GM21381 (cell line): ENCODE results near the gene KRT6A.
"Not testable (repeated sequence)": the region's sequence is repeated elsewhere in the genome, so short reads cannot be mapped to it uniquely, and the experiment has no call there.

Experiments used
- ATAC-seq: cut with Tn5 transposase; IDR thresholded peaks from one replicate; pipeline ENCODE4 v1.9.1; 2021; ENCODE audit warnings: mild to moderate bottlenecking, moderate library complexity; ENCODE audit not compliant: unreplicated experiment

Gene KRT6A

DNA sequence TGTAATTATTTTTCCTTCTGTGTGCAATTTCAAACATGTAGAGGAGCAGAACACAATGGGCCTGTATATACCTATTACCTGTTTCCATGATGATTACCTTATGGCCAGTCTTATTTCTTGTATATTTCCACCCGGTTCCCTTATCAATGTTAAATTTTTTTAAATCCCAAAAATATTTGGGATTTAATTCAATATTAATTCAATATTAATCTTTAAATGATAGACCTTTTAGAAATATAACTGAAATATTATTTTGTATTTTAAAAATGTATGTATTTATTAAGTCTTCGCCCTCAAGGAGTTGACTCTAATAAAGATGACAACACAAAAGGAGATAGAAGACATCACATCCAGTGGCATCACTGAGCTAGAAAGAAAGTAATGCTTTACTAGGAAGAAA, 18.8 kb downstream of the KRT6A start:
- ATAC-seq, result no peak

DNA sequence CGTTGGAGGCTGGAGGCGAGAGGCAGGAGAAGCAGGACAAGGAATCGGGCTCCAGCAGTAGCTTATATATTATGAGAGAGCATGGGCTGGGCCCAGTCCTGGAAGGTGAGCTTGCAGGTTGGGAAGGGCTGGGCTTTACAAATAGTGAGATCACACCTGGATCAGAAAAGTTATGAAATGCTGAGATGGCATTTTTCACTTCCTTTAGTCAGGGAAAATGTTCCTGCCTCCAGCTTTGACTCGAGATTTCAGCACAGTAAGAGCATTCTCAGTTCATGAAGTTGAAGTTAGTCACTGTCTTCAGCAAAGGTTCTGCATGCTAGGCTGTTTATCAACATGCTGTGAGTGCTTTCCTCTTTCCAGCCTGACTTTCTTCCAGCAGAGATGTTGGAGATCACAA, 19.3 kb downstream of the KRT6A start, which contains the start of gene KRT6C:
Gene KRT6C, minus strand, starts transcription at position 38 of the 400 bp plus-strand sequence. CDS start 68 bp downstream, outside the sequence.
- no peak for ATAC-seq

DNA sequence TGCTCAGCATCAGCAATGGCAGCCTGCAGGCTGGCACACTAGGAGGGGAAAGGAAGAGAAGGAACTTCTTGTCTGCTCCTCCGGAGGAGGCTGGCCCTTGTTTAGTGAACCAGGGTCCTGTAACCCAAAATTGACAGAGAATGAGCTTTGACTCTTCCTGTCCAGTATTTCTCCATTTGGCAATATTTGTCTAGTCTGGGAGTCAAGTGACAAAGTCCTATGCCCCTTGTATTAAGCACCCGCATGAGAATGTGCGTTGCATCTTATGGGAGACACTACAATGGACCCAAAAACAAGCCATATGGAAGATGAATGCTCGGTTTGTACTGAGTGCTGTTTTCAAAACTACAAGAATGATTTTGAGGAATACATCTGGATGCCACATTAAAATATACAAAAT, 23.2 kb downstream of the KRT6A start:
- ATAC-seq, result no peak

DNA sequence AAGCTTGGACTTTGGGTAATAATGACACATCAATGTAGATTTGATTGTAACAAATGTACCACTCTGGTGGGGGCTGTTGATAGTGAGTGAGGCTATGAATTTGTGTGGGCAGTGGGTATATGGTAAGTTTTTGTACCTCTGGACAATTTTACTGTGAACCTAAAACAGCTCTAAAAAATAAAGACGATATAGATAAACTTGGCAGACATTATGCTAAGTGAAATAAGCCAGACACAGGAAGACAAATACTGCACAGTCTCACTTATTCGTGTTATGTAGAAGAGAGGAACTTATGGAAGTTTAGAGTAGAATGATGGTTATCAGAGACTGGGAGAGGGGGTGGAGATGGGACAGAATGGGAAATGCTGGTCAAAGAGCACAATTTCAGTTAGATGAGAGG, 28.2 kb downstream of the KRT6A start:
- no peak for ATAC-seq

DNA sequence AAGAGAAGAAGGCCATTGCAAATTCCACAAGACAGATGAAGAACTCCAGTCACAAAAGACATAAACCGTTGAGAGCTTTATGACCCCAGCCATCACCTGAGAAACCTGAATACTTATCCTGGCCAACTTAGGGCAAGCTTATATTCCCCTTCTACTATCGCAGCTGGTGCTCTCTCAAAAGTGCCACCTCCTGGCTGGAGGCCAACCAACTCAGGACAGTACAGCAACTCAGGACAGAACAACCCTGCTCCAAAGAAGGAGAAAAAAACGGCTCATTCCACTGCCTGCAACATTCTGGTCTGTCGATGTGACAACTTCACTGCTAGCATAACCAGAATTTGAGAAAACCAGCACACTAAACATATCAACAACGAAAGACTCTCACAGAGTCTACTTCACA, 31.4 kb downstream of the KRT6A start:
- no peak for ATAC-seq

DNA sequence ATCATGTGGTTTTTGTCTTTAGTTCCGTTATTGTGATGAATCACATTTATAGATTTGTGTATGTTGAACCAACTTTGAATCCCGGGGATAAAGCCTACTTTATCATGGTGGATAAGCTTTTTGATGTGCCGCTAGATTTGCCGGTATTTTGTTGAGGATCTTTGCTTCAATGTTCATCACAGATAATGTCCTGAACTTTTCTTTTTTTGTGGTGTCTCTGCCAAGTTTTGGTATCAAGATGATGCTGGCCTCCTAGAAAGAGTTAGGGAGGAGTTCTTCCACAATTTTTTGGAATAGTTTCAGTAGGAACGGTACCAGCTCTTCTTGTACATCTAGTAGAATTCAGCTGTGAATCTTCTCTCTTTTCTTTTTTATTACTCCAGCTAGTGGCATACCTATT, 34.2 kb downstream of the KRT6A start:
- no peak for ATAC-seq

DNA sequence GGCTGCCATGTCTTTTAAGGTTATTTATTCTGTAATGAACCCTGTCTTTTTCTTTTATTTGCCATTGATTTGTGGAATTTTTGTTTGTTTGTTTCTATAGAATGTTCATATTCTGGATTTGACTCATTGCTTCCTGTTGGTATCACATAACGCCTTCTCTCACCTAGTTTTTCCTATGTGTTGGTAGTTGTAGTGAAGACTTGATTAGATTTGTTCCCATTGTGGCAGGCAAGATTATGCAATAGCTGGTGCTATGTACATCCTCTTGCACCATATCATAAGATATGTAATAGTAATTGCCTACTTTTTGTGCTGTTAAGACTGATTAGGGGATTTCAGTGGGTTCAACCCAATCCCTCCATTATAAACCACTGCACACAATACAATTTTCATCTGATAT, 37.2 kb downstream of the KRT6A start:
- no peak for ATAC-seq

DNA sequence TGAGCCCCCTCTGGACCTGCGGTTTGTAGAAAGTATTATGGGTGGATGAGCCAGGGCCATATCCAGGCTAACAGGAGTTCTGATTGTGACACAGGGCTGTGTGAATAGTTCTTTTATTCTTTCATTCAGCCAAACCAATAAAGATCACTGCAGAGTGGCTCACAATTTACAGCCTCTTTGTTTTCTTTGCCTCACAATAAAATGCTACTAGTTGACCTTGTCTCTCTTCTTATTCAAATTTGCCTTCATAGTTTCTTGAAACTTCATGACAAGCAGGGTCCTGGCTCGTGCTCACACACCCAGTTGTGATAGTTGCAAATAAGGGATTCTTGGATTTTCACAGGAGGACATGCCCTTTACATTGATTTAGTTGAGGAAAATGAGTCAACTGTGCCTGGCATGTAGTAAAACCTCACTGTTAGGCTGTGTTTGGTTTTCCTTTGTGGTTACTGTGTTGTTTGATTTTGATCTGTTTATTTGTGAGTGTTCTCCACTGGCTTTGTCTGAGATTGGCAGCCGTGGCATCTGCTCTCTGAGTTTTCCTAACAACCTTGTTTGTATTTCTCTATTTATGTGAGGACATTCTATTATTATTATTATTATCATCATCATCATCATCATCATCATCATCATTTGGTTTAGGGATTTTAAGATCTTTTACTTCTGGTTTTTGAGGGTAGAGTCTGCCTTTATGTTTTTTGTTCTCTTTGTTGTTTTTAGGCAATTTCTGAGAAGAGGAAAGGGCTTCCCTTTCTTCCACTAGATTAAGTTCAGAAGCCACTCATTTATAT, 38.5 kb downstream of the KRT6A start:
- ATAC-seq, result no peak

DNA sequence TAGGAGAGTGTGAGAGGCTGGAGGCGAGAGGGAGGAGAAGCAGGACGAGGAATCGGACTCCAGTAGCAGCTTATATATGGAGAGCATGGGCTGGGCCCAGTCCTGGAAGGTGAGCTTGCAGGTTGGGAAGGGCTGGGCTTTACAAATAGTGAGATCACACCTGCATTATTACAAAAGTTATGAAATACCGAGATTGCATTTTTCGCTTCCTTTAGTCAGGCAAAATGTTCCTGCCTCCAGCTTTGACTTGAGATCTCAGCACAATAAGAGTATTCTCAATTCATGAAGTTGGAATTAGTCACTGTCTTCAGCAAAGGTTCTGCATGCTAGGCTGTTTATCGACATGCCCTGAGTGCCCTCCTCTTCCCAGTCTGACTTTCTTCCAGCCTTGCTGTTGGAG, 41.0 kb downstream of the KRT6A start, which contains the start of gene KRT6B:
Gene KRT6B, minus strand, starts transcription at position 46 of the 400 bp plus-strand sequence. CDS start 68 bp downstream, outside the sequence.
- no peak for ATAC-seq

DNA sequence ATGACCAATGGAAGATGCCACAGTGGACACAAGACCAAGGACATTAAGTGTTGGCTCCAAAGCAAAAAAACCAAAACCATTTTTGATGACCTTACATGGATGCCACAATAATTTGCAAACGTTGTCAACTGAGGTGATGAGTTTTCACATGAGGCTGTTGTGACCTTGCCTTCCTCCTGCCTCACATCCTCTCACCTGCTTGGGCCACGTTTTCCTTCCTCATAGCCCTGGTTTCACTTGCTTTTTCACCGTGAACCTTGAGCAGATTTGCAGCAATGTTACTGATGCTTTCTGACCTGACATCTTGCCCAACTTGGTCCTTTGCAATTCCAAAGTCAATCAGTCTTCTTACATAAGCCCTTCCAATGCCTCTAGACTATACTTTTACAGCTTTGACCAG, 44.8 kb downstream of the KRT6A start:
- ATAC-seq, result no peak

DNA sequence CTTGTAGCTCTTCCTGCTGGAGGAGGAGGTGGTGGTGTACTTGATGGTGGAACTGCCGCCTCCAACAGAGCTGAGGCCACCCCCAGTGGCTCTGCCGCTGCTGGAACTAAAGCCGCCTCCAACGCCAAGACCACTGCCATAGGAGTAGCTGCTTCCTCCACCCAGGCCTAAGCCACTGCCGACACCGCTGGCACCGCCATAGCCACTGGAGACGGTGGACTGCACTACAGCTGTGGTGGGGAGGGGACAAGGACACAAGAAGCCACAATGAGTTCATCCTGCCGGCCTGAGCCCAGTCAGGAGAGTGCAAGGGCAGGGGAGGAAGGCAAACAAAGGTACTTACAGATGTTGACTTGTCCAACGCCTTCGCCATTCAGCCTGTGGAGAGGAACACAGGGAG, 45.9 kb downstream of the KRT6A start:
- ATAC-seq, result not testable (repeated sequence)

DNA sequence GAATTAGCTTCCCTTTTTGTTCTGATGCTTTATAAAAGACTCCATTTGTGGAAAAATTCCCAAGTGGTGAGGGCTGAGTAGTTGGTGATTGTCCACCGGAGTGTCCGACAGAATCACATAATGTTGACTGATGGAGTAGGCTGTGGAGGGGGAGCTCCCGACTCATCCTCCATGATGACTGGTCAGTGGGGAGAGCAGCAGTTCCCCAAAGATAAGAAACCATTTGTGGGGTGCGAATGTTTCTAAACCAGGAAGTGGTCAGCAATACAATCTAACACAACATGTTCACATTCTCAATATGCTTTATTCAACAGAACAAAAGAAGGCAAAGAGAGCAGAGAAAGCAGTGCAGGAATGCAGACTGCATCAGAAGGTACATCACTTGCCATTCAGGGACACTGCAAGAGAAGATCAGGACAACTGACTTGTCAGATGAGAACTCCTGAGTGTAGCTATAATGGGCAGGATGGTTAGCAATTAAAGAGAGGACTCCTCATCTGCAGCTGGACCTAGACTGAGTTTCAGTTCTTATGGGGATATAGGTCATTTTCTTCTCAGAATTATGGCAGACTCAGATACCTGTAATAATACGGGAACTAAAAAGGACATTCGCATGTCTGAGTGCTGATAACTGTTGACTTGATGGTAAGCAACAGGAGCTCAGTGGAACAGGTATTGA, 46.6 kb downstream of the KRT6A start:
- no peak for ATAC-seq

DNA sequence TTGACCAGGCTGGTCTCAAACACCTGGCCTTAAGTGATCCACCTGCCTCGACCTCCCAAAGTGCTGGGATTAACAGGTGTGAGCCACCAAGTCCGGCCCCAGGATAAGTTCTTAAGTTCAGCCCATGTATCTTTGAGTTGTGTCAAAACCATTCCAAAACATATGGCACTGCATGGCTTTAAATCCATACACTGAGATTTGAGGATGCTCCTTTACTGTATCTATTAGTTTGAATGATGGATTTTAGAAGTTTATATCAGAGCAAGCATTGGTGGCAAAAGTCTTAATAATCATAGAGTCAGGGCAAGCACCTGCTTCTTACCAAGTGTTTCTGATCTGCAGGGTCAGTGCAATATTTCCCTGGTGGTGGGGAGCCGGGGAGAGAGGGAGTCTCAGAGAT, 47.2 kb downstream of the KRT6A start:
- no peak for ATAC-seq

DNA sequence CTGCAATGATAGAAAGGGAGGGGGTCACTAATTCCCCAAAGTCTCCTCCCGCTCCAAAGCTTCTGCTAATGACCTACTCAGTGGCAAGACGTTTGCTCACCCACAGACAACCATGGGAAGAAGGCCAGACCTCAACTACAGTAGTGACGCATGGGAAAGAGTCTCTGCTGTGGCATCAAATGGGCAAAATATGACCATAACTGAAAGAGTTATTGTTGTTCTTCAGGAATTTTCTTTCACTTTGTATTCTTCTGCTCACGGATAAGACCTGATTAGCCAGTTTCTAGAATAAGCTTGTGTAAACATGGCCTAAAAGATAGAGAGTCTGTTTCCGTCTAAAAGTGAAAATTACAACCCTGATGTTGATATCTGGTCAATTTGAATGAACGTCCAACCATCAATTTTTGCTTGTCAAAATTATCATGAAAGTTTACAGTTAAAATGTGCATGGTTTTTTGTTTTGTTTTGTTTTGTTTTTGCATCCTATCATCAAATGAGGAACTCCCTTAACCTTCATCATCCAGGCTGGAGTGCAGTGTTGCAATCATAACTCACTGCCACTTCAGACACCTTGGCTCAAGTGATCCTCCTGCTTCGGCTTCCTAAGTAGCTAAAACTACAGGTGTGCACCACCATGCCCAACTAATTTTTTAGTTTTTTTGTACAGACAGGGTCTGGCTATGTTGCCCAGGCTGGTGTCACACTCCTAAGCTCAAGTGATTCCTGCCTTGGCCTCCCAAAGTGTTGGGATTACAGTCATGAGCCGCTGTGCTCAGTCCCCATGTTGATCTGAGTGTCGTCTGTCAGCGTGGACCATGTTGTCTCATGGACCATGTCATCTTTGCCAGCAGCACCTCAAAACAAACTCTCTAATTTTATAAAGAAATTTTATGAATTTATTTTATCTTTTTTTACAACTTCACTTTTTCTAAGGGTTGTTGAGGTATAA, 48.1 kb downstream of the KRT6A start:
- no peak for ATAC-seq

DNA sequence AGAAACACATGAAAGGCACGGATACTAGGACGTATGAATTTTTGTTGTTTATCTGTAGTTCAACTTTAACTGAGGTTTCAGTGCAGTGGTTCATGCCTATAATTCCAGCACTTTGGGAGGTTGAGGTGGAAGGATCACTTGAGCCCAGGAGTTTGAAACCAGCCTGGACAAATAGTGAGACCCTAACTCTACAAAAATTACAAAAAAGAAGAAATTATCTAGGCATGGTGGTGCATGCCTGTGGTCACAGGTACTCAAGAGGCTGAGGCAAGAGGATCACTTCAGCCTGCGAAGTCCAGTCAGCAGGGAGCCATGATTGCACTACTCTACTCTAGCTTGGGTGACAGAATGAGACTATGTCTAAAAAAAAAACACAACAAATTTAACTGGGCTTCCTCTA, 49.1 kb downstream of the KRT6A start:
- ATAC-seq, result no peak

DNA sequence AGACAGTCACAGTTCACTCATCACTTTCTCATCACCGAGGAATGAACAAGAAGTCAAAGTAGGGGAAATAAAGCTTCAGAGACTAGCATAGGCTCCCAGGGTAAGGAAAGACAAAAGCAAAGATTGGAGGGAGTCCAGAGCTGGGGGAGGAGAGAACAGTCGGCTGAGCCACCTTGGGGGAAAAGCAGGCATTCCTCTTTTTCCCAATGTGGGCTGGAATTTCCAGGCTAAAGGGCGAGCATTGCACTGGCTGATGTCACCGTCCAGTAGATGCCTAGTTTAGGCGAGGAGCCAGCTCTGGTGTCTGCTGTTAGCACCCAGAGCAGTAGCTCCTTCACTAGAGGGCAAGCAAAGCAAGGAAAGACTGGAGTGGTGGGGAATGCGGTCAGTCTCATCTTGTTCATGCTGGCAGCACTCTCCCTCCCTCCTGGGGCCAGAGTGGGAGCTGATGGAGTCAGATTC, 50.4 kb downstream of the KRT6A start:
- ATAC-seq, result no peak

DNA sequence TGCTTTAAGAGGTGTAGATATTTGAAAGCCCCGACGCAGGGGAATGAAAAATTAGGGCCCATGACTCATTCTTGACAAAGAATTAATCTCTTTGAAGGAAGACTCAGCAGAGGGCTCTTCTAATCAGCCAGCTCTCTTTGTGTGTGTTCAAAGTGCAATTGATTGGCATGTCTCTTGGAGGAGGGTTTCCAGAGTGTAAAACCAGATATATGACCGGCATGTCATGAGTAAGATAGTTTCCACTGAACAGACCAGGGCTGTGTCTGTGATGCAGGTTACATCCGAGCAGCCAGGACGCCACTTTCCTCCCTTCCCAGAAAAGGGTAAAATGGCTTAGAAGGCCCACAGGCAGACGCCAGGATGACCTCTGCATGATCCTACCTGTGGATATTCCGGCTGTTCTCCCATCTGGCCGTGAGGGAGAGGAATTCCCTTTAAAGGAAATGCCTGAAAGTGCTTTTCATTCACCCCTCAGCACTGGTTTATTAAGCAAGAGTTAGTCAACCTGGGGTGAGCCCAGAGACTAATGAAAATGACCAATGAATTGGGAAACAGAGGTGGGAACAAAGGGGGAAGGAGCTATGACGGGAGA, 51.6 kb downstream of the KRT6A start:
- ATAC-seq, result no peak

DNA sequence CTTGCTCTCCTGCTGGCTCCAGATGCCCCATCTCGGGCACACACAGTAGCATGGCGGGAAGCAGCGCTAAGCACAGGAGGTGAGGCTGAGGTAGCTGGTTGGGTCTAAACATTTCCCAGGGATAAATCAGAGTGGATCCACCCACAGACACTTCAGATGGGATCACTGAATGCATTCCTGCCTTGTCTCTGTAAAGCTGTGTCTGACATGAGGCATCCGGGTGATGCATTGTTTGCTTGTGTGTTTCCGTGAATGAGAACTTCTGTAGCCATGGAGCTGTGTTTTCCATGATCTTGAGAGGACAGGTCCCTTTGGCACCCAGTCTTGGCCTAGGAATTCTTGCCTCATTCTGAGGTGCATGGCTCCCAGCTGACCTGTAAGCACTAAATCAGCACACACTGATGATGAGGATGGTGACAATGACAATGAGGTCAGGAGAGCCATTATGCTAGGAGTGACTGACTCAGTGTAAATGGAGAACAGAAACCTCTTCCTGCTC, 52.2 kb downstream of the KRT6A start:
- ATAC-seq, result no peak

DNA sequence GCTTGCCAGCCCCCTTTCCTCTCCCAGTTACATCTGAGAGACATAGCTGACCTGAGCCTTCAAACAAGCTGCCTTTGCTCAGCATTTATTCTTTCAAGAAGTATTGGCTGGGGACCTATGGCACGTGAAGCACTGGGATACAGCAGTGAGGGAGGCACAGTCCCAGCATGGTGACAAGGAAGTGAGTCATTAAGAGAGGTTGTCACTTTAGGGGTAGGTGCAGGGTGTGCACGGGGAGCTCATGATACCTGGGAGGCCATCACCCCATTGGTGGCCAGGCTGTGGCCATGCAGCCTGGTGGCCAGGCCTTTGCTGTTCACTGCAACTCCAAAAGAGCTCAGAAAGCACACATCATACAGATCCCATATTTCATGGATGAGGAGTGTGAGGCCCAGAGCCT, 53.2 kb downstream of the KRT6A start:
- ATAC-seq, result no peak

DNA sequence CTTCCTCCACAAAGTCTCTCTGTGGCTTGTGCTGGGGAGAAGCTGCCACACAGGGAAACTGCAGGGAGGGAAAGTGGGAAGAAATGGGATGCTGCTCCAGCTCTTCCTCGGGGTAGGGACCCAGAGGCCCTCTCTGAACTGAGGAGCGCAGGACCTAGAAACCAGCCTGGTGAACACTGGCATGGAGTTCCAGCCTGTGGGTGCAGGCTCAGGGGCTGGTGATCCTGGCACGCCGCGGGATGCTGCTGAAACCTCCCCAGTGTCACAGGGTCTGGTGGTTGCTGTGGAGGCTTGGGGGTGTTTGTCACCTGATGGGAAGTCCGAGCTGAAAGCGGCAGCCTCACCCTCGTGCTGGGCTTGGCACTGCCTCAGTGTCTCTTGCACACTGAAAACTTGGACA, 53.6 kb downstream of the KRT6A start:
- no peak for ATAC-seq
